Hepatocyte (in vitro differentiated cells): ENCODE data around the gene CCL2.

Source experiments
- EZH2 ChIP-seq: fragments of 200-600 bp; sonication (generic); IDR thresholded peaks from 2 replicates; pipeline ENCODE4 v1.6.1; 2016; ENCODE audit warnings: antibody characterized with exemption, mild to moderate bottlenecking, borderline replicate concordance
- EZH2phosphoT487 ChIP-seq: fragments of 200-600 bp; sonication (generic); IDR thresholded peaks from one replicate; pipeline ENCODE4 v1.6.1; 2018; ENCODE audit warnings: antibody characterized with exemption, mild to moderate bottlenecking, low read depth, moderate library complexity; ENCODE audit not compliant: unreplicated experiment, severe bottlenecking
- TF ChIP-seq, protein P1 (sequence below): fragments of 200-600 bp; sonication (generic); IDR thresholded peaks from 2 replicates; pipeline ENCODE4 v1.5.1; 2016; ENCODE audit warnings: antibody characterized with exemption, mild to moderate bottlenecking; ENCODE audit not compliant: poor library complexity

DNA sequence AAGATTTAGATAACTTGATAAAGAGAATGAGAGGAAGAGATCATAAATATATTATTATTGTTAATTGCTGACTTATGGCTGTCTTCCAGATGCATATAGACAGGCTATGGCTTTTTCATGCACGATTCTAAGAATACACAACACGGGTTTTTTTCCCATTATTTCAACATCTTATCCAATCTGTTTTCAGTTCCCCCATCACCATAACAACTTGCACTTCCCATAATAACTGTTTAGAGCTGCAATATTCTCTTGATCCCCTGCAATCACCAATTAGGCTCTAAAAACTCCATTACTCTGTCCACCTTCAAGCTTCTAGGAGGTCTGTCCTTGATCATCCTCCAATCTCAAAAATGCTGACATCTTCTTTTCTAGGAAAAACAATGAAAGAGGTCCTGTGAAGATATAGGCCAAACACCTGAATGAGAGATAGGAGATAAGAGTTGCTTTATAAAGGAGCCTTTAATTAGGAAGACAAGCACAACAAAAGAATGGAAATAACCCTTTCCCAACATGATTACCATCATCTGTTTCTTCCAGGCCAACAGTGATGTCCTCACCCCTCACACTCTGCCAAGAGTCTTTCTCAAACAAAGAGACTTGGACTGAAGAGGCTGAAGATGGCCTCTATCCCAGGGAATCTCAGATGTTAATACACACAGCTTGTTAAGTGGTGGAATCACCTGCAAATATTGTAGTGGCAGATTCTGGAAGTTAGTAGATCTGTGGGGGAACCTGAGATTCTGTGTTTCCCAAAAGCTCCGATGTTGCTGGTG, 32.2 kb upstream of the CCL2 start:
- TF ChIP-seq, protein P1, sequence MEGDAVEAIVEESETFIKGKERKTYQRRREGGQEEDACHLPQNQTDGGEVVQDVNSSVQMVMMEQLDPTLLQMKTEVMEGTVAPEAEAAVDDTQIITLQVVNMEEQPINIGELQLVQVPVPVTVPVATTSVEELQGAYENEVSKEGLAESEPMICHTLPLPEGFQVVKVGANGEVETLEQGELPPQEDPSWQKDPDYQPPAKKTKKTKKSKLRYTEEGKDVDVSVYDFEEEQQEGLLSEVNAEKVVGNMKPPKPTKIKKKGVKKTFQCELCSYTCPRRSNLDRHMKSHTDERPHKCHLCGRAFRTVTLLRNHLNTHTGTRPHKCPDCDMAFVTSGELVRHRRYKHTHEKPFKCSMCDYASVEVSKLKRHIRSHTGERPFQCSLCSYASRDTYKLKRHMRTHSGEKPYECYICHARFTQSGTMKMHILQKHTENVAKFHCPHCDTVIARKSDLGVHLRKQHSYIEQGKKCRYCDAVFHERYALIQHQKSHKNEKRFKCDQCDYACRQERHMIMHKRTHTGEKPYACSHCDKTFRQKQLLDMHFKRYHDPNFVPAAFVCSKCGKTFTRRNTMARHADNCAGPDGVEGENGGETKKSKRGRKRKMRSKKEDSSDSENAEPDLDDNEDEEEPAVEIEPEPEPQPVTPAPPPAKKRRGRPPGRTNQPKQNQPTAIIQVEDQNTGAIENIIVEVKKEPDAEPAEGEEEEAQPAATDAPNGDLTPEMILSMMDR = no peak
- TF ChIP-seq EZH2 = no peak
- no peak for TF ChIP-seq EZH2phosphoT487
